GM23248 (cell line): Measurements from ENCODE around the gene SUPT4H1.

Experiments
- EZH2 ChIP-seq: fragments of 200-600 bp; sonication (generic); IDR thresholded peaks from 2 replicates; pipeline ENCODE4 v1.6.1; 2018; ENCODE audit warnings: antibody characterized with exemption, mild to moderate bottlenecking; ENCODE audit not compliant: insufficient read depth, poor library complexity, severe bottlenecking
- EZH2phosphoT487 ChIP-seq: fragments of 200-600 bp; sonication (generic); IDR thresholded peaks from 2 replicates; pipeline ENCODE4 v1.6.1; 2018; ENCODE audit warnings: antibody characterized with exemption, moderate library complexity, mild to moderate bottlenecking, low read depth; ENCODE audit not compliant: insufficient read depth

GRCh38 chr17:58386708-58387107 is 34.7 kb upstream of the SUPT4H1 start:
- TF ChIP-seq EZH2 (no peak), EZH2phosphoT487 (no peak)
